OCI-LY7 (cell line): Measurements from ENCODE around the gene UNC80. TPM values are rescaled to one million over a fixed set of nuclear protein-coding genes. Genes with fewer than 3 reads are reported as not detected.

ENCODE experiments used
- BruUV-seq: library from RNA; stranded (reverse); fragments of 400-500 nt; replicated peaks from 2 replicates; lab custom pipeline; 2021; lab: Mats Ljungman, UMichigan
- CTCF ChIA-PET: fragments of 300-600 bp; sonication (Branson Sonifier 250); formaldehyde crosslinking; loops from one replicate; lab custom pipeline; 2022; ENCODE audit warnings: antibody characterized with exemption; ENCODE audit not compliant: unreplicated experiment; lab: Charles Lee
- POLR2A ChIA-PET: fragments of 300-600 bp; sonication (Branson Sonifier 250); formaldehyde crosslinking; loops from one replicate; lab custom pipeline; 2022; ENCODE audit warnings: antibody characterized with exemption; lab: Charles Lee
- DNase-seq: peaks from one replicate; pipeline ENCODE4 v3.0.0-alpha.2; 2015; ENCODE audit warnings: low spot score
- H2AFZ ChIP-seq: fragments of 200-600 bp; sonication (generic), shearing (Covaris generic); 2 replicates; pipeline ENCODE4 v1.6.1; 2014; ENCODE audit warnings: mild to moderate bottlenecking, antibody characterized with exemption, low read length, moderate library complexity
- H3K27ac ChIP-seq: fragments of 200-600 bp; sonication (generic); 2 replicates; pipeline ENCODE4 v1.5.1; 2014; ENCODE audit warnings: mixed run types, low read depth, mild to moderate bottlenecking, moderate library complexity, low read length, inconsistent platforms; ENCODE audit not compliant: poor library complexity, severe bottlenecking
- H3K36me3 ChIP-seq: fragments of 200-600 bp; sonication (generic); 2 replicates; pipeline ENCODE4 v1.6.1; 2014; ENCODE audit warnings: mild to moderate bottlenecking, antibody characterized with exemption, low read length, moderate library complexity, mixed read lengths; ENCODE audit not compliant: insufficient read depth
- H3K4me1 ChIP-seq: fragments of 200-600 bp; sonication (generic); 2 replicates; pipeline ENCODE4 v1.5.1; 2014; ENCODE audit warnings: mild to moderate bottlenecking, low read length; ENCODE audit not compliant: insufficient read depth, poor library complexity, severe bottlenecking
- H3K4me2 ChIP-seq: fragments of 200-600 bp; sonication (generic); 2 replicates; pipeline ENCODE4 v1.6.1; 2014; ENCODE audit warnings: mild to moderate bottlenecking, low read length
- H3K4me3 ChIP-seq: fragments of 200-600 bp; sonication (generic); 2 replicates; pipeline ENCODE4 v1.5.1; 2014; ENCODE audit warnings: mild to moderate bottlenecking, low read depth, low read length; ENCODE audit not compliant: poor library complexity, severe bottlenecking
- H3K79me2 ChIP-seq: fragments of 200-600 bp; sonication (generic); 2 replicates; pipeline ENCODE4 v1.6.1; 2016; ENCODE audit warnings: low read depth, mild to moderate bottlenecking, low read length, moderate library complexity, mixed read lengths; ENCODE audit not compliant: insufficient read depth
- H3K9me2 ChIP-seq: fragments of 200-600 bp; sonication (generic); 2 replicates; pipeline ENCODE4 v1.6.1; 2016; ENCODE audit warnings: mild to moderate bottlenecking, low read length, mixed read lengths; ENCODE audit not compliant: insufficient read depth
- H3K9me3 ChIP-seq: fragments of 200-600 bp; sonication (generic); 2 replicates; pipeline ENCODE4 v1.6.1; 2014; ENCODE audit warnings: mild to moderate bottlenecking, mixed run types, low read length, mixed read lengths
- H4K20me1 ChIP-seq: fragments of 200-600 bp; sonication (generic); 2 replicates; pipeline ENCODE4 v1.6.1; 2014; ENCODE audit warnings: mild to moderate bottlenecking, antibody characterized with exemption, low read length, moderate library complexity, mixed read lengths; ENCODE audit not compliant: insufficient read depth
- EZH2phosphoT487 ChIP-seq: fragments of 200-600 bp; sonication (generic); IDR thresholded peaks from 2 replicates; pipeline ENCODE4 v1.6.1; 2018; ENCODE audit warnings: low read depth, borderline replicate concordance, mild to moderate bottlenecking, mixed run types, antibody characterized with exemption, low read length, moderate library complexity, mixed read lengths
- intact Hi-C: fragments of 100-400 bp; cut with micrococcal nuclease; formaldehyde crosslinking; loops from one replicate; pipeline ENCODE4 v1.10.0; 2022; ENCODE audit not compliant: unreplicated experiment
- total RNA-seq, 2 experiments: library from RNA; depleted of rRNA in 1 of 2; stranded (reverse); fragments of >200 nt in 1 of 2; shearing (Covaris generic) in 1 of 2; gene quantifications; 2 replicates each; pipeline ENCODE4 v1.2.3, GENCODE V29; 2014 to 2022
- TF ChIP-seq, protein P1 (sequence below): fragments of 200-600 bp; sonication (generic); conservative IDR thresholded peaks from 2 replicates; pipeline ENCODE4 v1.5.1; 2014; ENCODE audit warnings: mild to moderate bottlenecking, antibody characterized with exemption, low read length, moderate library complexity, mixed read lengths

Gene UNC80
- total RNA-seq, 2 experiments from 2014 or later, result not detected

DNA sequence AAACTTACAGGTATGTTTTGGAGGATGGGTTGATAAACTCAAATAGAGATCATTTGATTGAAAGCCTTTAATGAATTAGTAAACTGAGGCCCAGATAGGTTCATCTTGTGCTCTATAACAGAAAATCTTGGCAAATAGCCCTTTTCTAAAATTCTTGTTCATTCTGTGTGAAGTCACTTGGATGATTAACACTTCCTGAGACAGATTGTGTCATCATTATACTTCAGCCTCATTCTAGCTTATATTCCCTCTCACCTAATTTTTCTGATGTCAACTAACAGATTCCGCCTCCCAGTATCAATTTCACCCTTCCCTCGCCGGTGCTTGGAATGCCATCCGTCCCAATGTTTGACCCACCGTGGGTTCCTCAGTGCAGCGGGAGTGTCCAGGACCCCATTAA is 146.6 kb downstream of the UNC80 start:
- no peak for DNase-seq
- Histone ChIP-seq H3K4me2 (no peak overlapping the region), H3K4me3 (no peak overlapping the region), H3K9me3 (no peaks in the 10 kb centered on the region), H3K27ac (no peak overlapping the region), H2AFZ (no peak overlapping the region), H3K36me3 (no peaks in the 10 kb centered on the region), H4K20me1 (no peaks in the 10 kb centered on the region), H3K4me1 (no peaks in the 10 kb centered on the region), H3K79me2 (no peaks in the 10 kb centered on the region), H3K9me2 (no peaks in the 10 kb centered on the region)
- ChIA-PET POLR2A (no interaction called here), CTCF (no interaction called here)
- intact Hi-C loops, result no loop called here
- TF ChIP-seq EZH2phosphoT487, result no peak
- TF ChIP-seq, protein P1, sequence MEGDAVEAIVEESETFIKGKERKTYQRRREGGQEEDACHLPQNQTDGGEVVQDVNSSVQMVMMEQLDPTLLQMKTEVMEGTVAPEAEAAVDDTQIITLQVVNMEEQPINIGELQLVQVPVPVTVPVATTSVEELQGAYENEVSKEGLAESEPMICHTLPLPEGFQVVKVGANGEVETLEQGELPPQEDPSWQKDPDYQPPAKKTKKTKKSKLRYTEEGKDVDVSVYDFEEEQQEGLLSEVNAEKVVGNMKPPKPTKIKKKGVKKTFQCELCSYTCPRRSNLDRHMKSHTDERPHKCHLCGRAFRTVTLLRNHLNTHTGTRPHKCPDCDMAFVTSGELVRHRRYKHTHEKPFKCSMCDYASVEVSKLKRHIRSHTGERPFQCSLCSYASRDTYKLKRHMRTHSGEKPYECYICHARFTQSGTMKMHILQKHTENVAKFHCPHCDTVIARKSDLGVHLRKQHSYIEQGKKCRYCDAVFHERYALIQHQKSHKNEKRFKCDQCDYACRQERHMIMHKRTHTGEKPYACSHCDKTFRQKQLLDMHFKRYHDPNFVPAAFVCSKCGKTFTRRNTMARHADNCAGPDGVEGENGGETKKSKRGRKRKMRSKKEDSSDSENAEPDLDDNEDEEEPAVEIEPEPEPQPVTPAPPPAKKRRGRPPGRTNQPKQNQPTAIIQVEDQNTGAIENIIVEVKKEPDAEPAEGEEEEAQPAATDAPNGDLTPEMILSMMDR, result no peak
- BruUV-seq, result no TSS peak

DNA sequence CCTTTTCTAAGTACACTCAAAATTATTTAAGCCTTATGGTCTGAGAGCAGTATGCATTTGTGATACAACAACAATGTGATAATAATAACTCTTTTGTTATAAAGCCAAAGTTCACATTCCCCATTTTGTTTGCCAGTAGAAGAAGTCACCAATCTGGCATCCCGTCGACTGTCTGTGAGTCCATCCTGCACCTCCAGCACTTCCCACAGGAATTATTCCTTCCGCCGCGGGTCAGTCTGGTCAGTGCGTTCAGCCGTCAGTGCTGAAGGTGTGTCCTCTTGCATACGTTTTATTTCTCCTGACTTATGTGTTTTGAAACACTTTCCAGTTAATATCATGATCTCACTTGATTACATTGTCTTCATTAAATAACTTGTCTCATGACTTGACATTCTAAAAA is 150.5 kb downstream of the UNC80 start:
- Histone ChIP-seq H3K9me2 (no peaks in the 10 kb centered on the region), H3K79me2 (no peaks in the 10 kb centered on the region), H3K4me3 (no peak overlapping the region), H3K27ac (no peak overlapping the region), H4K20me1 (no peaks in the 10 kb centered on the region), H3K9me3 (no peaks in the 10 kb centered on the region), H3K4me1 (no peaks in the 10 kb centered on the region), H3K4me2 (no peak overlapping the region), H2AFZ (no peak overlapping the region), H3K36me3 (no peaks in the 10 kb centered on the region)
- no peak for DNase-seq
- intact Hi-C loops, result no loop called here
- BruUV-seq, result no TSS peak
- POLR2A ChIA-PET, result no interaction called here
- TF ChIP-seq, protein P1, result no peak
- TF ChIP-seq EZH2phosphoT487, result no peak
- CTCF ChIA-PET, result no interaction called here

DNA sequence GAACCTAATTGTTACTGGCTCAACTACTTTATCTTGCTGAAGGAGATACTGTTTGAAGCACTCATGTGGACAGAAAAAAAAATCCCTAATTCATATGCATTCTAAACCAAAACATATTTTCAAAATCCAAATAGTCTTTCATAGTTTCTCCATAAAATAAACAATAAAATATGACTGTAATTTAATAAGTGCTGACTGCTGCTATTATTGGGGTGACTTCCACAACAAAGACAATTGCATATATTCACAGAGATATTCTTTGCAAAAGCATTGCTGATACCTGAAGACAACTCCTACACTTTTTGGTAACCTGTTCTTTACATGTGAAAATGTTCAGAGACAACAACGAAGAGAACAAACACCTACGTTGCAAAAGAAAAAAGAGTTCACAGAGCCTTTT is 157.7 kb downstream of the UNC80 start:
- POLR2A ChIA-PET, result no interaction called here
- intact Hi-C loops, result no loop called here
- Histone ChIP-seq H3K4me3 (no peak overlapping the region), H3K79me2 (no peaks in the 10 kb centered on the region), H3K4me1 (no peaks in the 10 kb centered on the region), H3K9me2 (no peaks in the 10 kb centered on the region), H3K36me3 (no peaks in the 10 kb centered on the region), H3K9me3 (no peaks in the 10 kb centered on the region), H3K4me2 (no peak overlapping the region), H3K27ac (no peak overlapping the region), H4K20me1 (no peaks in the 10 kb centered on the region), H2AFZ (no peak overlapping the region)
- TF ChIP-seq, protein P1, result no peak
- CTCF ChIA-PET, result no interaction called here
- no TSS peak for BruUV-seq
- no peak for DNase-seq
